ENCODE measurements around the gene VPS8.
"Not testable (repeated sequence)": the region's sequence is repeated elsewhere in the genome, so short reads cannot be mapped to it uniquely, and the experiment has no call there.

VPS8 gene

GRCh38 chr3:184985586-184985985 lies 173.6 kb downstream of the VPS8 start:
- no peak overlapping the region for H3K4me3 ChIP-seq (ENCODE audit: low read depth, low read length)
- no peak for DNase-seq (ENCODE audit: low read depth)
- TF ChIP-seq, protein P1, sequence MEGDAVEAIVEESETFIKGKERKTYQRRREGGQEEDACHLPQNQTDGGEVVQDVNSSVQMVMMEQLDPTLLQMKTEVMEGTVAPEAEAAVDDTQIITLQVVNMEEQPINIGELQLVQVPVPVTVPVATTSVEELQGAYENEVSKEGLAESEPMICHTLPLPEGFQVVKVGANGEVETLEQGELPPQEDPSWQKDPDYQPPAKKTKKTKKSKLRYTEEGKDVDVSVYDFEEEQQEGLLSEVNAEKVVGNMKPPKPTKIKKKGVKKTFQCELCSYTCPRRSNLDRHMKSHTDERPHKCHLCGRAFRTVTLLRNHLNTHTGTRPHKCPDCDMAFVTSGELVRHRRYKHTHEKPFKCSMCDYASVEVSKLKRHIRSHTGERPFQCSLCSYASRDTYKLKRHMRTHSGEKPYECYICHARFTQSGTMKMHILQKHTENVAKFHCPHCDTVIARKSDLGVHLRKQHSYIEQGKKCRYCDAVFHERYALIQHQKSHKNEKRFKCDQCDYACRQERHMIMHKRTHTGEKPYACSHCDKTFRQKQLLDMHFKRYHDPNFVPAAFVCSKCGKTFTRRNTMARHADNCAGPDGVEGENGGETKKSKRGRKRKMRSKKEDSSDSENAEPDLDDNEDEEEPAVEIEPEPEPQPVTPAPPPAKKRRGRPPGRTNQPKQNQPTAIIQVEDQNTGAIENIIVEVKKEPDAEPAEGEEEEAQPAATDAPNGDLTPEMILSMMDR (IDR thresholded peaks at IDR 0.05; ENCODE audit: low read depth, low read length, missing control alignments) = no peak
- in situ Hi-C loops (cut with HindIII; ENCODE audit: low sequenced_read_pairs) = no loop called here

DNA sequence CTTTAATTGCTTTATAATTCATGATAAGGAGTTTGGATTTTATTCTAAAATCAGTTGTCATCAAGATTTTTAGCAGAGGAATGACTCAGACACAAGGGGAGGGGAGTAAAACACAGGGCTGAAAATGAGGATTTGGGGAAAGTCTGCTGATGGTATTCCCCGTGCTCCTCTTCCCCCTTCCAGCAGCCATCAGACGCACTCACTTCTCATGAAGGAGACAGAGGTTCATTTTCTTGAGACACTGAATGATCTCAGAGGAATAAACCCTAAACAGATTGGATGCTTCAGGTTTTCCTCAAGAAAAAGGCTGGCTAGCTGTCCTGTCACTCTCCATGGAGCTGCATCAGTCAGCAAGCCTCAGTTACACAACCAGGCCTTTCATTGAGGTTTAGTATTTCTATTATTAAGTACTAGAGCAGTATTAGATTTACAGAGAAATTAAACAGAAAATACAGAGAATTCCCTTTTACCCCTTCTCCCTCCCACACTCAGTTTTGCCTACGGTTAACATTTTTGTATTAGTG lies 174.5 kb downstream of the VPS8 start:
- TF ChIP-seq, protein P1 (IDR thresholded peaks at IDR 0.05; ENCODE audit: low read depth, low read length, missing control alignments) = no peak
- no peak for DNase-seq (ENCODE audit: low read depth)
- H3K4me3 ChIP-seq (ENCODE audit: low read depth, low read length) = no peak overlapping the region
- in situ Hi-C loops (cut with HindIII; ENCODE audit: low sequenced_read_pairs) = no loop called here

DNA sequence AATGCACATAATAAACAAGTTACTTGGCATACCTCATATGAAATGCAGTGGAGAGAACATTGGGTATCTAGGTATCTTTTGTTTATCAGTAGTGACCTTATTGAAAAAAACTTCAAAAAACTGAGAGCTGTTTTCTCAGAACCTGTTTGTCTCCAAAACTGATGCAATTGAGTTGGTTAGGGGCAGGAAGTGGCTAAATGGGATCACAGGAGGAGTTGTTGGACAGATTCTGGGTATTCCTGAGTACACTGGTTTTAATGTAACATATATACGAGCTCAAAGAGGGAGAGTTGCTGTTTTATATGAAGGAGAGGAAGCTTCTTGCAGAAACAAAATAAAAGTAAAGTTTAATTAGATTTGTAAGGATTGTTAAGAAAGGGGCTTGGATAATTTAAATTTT lies 181.4 kb downstream of the VPS8 start:
- TF ChIP-seq, protein P1 (IDR thresholded peaks at IDR 0.05; ENCODE audit: low read depth, low read length, missing control alignments) = no peak

DNA sequence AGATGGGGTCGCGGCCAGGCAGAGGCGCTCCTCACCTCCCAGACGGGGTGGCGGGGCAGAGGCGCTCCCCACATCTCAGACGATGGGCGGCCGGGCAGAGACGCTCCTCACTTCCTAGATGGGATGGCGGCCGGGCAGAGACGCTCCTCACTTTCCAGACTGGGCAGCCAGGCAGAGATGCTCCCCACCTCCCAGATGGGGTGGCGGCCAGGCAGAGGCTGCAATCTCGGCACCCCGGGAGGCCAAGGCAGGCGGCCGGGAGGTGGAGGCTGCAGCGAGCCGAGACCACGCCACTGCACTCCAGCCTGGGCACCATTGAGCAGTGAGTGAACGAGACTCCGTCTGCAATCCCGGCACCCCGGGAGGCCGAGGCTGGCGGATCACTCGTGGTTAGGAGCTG lies 191.9 kb downstream of the VPS8 start:
- in situ Hi-C loops (cut with HindIII; ENCODE audit: low sequenced_read_pairs); DNase-seq (ENCODE audit: low read depth); H3K4me3 ChIP-seq (ENCODE audit: low read depth, low read length): not testable (repeated sequence)

More for the DNA sequence above, 181.4 kb downstream of the VPS8 start:
- in situ Hi-C loops (cut with HindIII; ENCODE audit: low sequenced_read_pairs) = loop anchor here (5.0 kb wide), 1 partner anchor 41 kb away; no protein-coding TSS in a partner anchor
- DNase-seq (ENCODE audit: low read depth) = no peak
- H3K4me3 ChIP-seq (ENCODE audit: low read depth, low read length) = no peak overlapping the region

- DNase-seq (ENCODE audit: low read depth) = no peak
- TF ChIP-seq, protein P1 (IDR thresholded peaks at IDR 0.05; ENCODE audit: low read depth, low read length, missing control alignments) = no peak
- H3K4me3 ChIP-seq (ENCODE audit: low read depth, low read length) = no peak overlapping the region
- in situ Hi-C loops (cut with HindIII; ENCODE audit: low sequenced_read_pairs) = no loop called here
Observed at GRCh38 chr3:185009650-185010049, 197.7 kb downstream of the VPS8 start.

DNA sequence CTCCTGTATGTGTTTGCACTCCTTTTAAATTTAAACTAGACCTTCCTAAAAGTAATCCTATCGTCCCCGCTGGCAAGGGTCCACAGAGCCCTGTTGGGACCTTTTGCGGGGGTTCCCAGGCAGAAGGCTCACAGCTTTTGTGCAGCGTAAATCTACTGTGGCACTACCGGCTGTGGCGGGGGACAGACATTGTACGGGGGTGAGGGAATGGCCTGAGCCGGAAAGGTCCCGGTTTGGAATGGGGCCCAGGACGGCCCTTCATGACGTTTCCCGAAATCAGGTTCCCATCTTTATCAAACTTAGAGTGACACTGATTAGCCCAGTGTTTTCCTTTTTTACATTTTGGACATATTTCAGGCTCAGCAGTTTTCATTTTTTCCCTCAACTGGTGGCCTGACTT lies 205.6 kb downstream of the VPS8 start:
- DNase-seq (ENCODE audit: low read depth); in situ Hi-C loops (cut with HindIII; ENCODE audit: low sequenced_read_pairs); H3K4me3 ChIP-seq (ENCODE audit: low read depth, low read length): not testable (repeated sequence)

GRCh38 chr3:185017996-185018395 lies 206.0 kb downstream of the VPS8 start:
- in situ Hi-C loops (cut with HindIII; ENCODE audit: low sequenced_read_pairs); H3K4me3 ChIP-seq (ENCODE audit: low read depth, low read length); DNase-seq (ENCODE audit: low read depth): not testable (repeated sequence)

- in situ Hi-C loops (cut with HindIII; ENCODE audit: low sequenced_read_pairs) = no loop called here
Observed at GRCh38 chr3:185021256-185021655, 209.3 kb downstream of the VPS8 start.

More at GRCh38 chr3:185021256-185021655, 209.3 kb downstream of the VPS8 start:
- no peak for DNase-seq (ENCODE audit: low read depth)
- TF ChIP-seq, protein P1 (IDR thresholded peaks at IDR 0.05; ENCODE audit: low read depth, low read length, missing control alignments) = no peak
- no peak overlapping the region for H3K4me3 ChIP-seq (ENCODE audit: low read depth, low read length)
